Activated naive CD8-positive, alpha-beta T cell treated with anti-CD3 and anti-CD28 coated beads, Interleukin-2, amount 50 U/mL, for 24 hours (primary cell): ENCODE data around the gene CPSF4L.

Experiments
- ATAC-seq: fragments of 150-1000 bp; cut with Tn5 transposase; one replicate; pipeline ENCODE4 v1.10.0; 2021
- DNase-seq: peaks from one replicate; pipeline ENCODE4 v3.0.0; 2021
- H3K27ac Mint-ChIP-seq: one replicate; pipeline ENCODE4 v1.8.0; 2021; ENCODE audit warnings: mild to moderate bottlenecking, mixed read lengths
- H3K27me3 Mint-ChIP-seq: one replicate; pipeline ENCODE4 v1.8.0; 2021; ENCODE audit warnings: mixed read lengths
- H3K36me3 Mint-ChIP-seq: one replicate; pipeline ENCODE4 v1.8.0; 2021; ENCODE audit warnings: low read depth, mixed read lengths
- H3K4me1 Mint-ChIP-seq: one replicate; pipeline ENCODE4 v1.8.0; 2021; ENCODE audit warnings: mixed read lengths
- H3K4me3 Mint-ChIP-seq: one replicate; pipeline ENCODE4 v1.8.0; 2021; ENCODE audit warnings: mild to moderate bottlenecking, moderate library complexity, mixed read lengths
- H3K9me3 Mint-ChIP-seq: one replicate; pipeline ENCODE4 v1.8.0; 2021; ENCODE audit warnings: mixed read lengths

Gene CPSF4L

DNA sequence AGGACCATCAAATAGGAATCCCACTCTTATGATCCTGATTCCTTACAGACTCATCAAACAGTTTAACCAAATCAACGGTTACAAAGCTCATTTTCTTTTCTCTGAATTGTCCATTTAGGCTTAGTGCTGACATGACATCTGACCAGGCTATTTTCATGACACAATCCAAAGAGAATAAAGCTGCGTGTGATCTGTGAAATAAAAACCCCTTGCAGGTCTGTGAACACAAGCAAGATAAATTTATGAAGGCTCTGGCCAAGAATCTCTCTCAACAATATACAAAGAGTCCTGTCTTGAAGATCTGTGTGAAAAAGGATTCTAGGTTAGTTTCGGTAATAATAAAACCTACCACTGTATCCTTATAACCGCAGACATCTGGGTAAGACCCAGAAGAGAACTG is 46.8 kb downstream of the CPSF4L start:
- Mint-ChIP-seq H3K9me3 (no peaks in the 10 kb centered on the region), H3K36me3 (peaks cover 23% of the 10 kb centered on the region), H3K27me3 (no peaks in the 10 kb centered on the region), H3K4me3 (no peak overlapping the region), H3K4me1 (peaks cover 40% of the 10 kb centered on the region), H3K27ac (no peak overlapping the region)
- DNase-seq = no peak
- no peak for ATAC-seq

- Mint-ChIP-seq H3K4me3 (no peak overlapping the region), H3K27ac (no peak overlapping the region), H3K36me3 (peaks cover 25% of the 10 kb centered on the region), H3K9me3 (no peaks in the 10 kb centered on the region), H3K27me3 (no peaks in the 10 kb centered on the region), H3K4me1 (peaks cover 41% of the 10 kb centered on the region)
- DNase-seq (no peak), ATAC-seq (no peak)
These were observed 47.7 kb downstream of the CPSF4L start for GRCh38 chr17:73214008-73214407.

- Mint-ChIP-seq H3K4me1 (peaks cover 46% of the 10 kb centered on the region), H3K4me3 (peak overlapping the region; percentile 48), H3K9me3 (no peaks in the 10 kb centered on the region), H3K27me3 (no peaks in the 10 kb centered on the region), H3K27ac (peak overlapping the region; percentile 57), H3K36me3 (peaks cover 37% of the 10 kb centered on the region)
- peak; percentile 71 for DNase-seq
- ATAC-seq = peak; percentile 57
These were observed 49.9 kb downstream of the CPSF4L start for GRCh38 chr17:73211745-73212144.

DNA sequence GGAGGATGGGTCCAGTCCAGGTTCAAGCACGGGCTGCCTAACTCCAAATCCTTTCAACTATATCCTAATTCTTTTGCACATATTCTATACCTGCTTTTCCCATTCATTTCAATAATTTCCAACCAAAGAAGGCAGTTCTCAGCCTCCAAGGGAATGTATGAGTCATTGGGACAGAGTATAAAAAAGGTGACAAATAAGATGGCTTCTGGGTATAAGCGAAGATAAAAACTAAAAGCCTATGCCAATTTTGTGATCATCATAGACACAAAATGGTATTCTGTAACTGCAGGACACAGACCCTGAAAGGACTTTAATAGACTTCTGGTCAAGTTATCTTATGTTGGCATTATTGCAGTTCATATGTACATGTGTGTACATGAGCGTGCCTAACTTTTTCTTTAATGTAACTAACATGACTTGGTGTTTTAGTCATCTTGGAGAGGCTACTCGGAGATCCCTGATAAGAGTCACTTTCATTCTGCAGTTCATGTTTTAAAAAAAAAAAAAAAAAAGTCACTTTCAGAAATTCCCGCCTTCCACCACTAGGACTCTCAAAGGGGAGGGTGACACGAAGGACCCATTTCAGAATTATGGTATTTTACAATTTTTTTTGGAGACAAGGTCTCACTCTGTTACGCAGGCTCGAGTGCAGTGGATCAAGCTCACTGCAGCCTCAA is 51.5 kb downstream of the CPSF4L start:
- no peak overlapping the region for H3K27ac Mint-ChIP-seq
- peaks cover 39% of the 10 kb centered on the region for H3K4me1 Mint-ChIP-seq
- no peaks in the 10 kb centered on the region for H3K27me3 Mint-ChIP-seq
- no peaks in the 10 kb centered on the region for H3K9me3 Mint-ChIP-seq
- DNase-seq (no peak), ATAC-seq (no peak)
- H3K4me3 Mint-ChIP-seq = no peak overlapping the region
- H3K36me3 Mint-ChIP-seq = peaks cover 41% of the 10 kb centered on the region

DNA sequence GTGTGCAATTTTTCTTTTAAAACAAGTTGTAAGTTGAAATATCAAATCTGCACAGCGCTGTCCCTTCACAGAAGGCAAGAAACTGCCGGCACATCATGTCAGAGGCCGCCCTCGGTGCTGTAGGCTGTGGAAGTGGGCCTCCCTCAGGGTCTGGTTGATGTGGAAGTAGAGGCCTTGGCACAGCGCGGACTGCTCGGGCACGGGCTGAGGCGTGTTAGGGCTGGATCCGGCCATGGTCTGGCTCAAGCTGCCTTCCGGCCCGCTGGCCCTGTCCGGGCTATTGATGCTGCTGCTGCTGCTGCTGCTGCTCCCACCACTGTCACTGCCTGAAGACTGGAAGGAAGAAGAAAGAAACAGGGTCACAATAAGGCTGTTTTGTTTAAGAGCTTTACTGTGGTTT is 52.2 kb downstream of the CPSF4L start:
- Mint-ChIP-seq H3K4me3 (no peak overlapping the region), H3K4me1 (peaks cover 44% of the 10 kb centered on the region), H3K27me3 (no peaks in the 10 kb centered on the region), H3K27ac (no peak overlapping the region), H3K36me3 (peaks cover 46% of the 10 kb centered on the region), H3K9me3 (no peaks in the 10 kb centered on the region)
- ATAC-seq = no peak
- DNase-seq = no peak

DNA sequence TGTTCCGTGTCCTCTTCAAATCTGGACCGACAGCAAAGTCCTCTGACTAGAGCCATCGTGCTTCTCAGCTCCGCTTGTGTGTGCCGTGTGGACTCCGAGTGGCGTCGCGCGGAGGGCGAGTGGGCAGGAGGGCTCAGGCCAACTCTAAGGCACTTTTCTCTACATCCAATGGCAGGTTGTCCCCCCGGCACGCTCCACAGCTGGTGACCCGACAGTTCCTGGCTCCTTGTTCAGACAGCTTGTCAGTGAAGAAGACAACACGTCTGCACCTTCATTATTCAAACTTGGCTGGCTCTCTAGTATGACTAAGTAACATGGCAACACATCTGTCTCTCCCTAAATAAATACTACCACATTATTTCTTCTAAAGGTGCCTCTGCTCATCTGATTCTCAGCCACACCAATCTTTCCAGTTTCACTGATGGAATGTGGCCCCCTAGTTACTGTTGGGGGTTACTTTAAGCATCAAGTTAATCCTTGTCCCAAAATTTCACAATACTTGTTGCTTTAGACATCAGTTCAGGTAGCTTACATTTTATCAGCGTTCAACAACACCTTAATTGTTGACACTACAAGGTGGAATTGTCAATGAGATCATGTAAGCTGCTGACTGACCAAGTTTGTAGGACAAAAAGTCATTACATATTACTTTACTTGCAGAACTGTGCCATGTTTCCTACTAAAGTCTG is 53.4 kb downstream of the CPSF4L start:
- peaks cover 49% of the 10 kb centered on the region for H3K36me3 Mint-ChIP-seq
- no peak overlapping the region for H3K27ac Mint-ChIP-seq
- peaks cover 50% of the 10 kb centered on the region for H3K4me1 Mint-ChIP-seq

DNA sequence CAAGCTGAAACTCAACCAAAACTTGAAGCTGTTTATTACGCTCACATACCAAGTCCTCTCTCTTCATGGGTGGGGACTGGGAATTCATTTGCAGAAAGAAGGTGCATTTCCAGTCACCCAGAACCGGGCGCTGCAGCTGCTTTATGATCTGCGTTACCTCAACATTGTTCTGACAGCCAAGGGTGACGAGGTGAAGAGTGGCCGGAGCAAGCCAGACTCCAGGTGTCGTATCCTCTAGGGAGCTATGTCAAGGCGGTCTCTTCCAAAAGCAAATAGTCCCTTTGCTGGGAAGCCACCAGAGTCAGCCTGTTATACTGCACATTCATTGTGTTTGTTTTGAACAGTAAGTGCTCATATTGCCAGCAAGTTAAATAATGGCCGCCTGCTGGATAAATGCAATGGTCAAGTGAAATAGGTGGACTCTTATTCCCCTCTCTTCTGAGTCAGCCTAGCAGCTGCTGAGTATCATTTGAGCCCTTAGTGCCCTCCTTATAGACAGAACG is 56.2 kb downstream of the CPSF4L start:
- Mint-ChIP-seq H3K4me3 (no peak overlapping the region), H3K36me3 (peaks cover 65% of the 10 kb centered on the region), H3K27me3 (no peaks in the 10 kb centered on the region), H3K9me3 (no peaks in the 10 kb centered on the region), H3K4me1 (peaks cover 37% of the 10 kb centered on the region), H3K27ac (no peak overlapping the region)
- DNase-seq (no peak), ATAC-seq (no peak)

More for the DNA sequence above, 53.4 kb downstream of the CPSF4L start:
- H3K27me3 Mint-ChIP-seq = no peaks in the 10 kb centered on the region
- DNase-seq (no peak), ATAC-seq (no peak)
- no peaks in the 10 kb centered on the region for H3K9me3 Mint-ChIP-seq
- no peak overlapping the region for H3K4me3 Mint-ChIP-seq

DNA sequence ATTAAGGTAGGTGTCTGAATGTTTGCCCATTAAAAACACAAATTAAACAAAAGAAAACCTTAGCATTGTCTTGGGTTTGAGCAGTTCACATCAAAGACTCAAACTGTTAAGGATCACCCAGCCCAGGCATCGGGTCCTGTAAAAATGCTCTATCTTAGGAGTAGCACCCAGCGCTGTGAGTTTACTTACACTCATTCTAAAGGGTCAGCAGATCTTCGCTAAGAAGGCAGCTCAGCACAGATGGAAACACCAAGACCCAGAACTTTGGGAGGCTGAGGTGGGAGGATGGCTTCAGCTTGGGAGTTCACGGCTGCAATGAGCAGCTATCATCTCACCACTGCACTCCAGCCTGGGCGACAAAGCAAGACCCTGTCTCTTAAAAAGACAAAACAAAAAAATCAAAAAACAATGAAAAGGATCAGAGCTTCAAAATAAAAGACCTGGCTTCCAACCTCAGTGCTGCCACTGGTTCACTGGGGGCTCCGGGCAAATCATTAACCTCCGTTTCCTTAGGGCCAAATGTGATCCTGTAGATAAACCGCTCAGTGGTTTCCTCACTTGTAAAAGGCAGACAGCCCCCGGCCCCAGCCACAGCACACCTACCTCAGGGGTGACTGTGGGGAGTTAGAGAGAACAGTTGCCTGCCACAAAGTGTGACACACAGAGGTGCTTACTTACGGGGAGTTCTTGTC is 57.7 kb downstream of the CPSF4L start:
- Mint-ChIP-seq H3K9me3 (no peaks in the 10 kb centered on the region), H3K36me3 (peaks cover 76% of the 10 kb centered on the region), H3K27ac (peak overlapping the region; percentile 80), H3K4me3 (peak overlapping the region; percentile 7), H3K4me1 (peaks cover 29% of the 10 kb centered on the region), H3K27me3 (no peaks in the 10 kb centered on the region)
- ATAC-seq (peak; percentile 80), DNase-seq (peak; percentile 37)

GRCh38 chr17:73203135-73203787 is 58.4 kb downstream of the CPSF4L start:
- no peaks in the 10 kb centered on the region for H3K9me3 Mint-ChIP-seq
- no peak overlapping the region for H3K4me3 Mint-ChIP-seq
- DNase-seq (no peak), ATAC-seq (peak; percentile 57)
- H3K4me1 Mint-ChIP-seq = peaks cover 29% of the 10 kb centered on the region
- H3K27me3 Mint-ChIP-seq = no peaks in the 10 kb centered on the region
- peaks cover 75% of the 10 kb centered on the region for H3K36me3 Mint-ChIP-seq
- H3K27ac Mint-ChIP-seq = peak overlapping the region; percentile 80

- Mint-ChIP-seq H3K4me3 (no peak overlapping the region), H3K4me1 (peaks cover 25% of the 10 kb centered on the region), H3K36me3 (peaks cover 81% of the 10 kb centered on the region), H3K27me3 (no peaks in the 10 kb centered on the region), H3K27ac (no peak overlapping the region), H3K9me3 (no peaks in the 10 kb centered on the region)
- DNase-seq = no peak
- ATAC-seq = no peak
These were observed 60.2 kb downstream of the CPSF4L start for GRCh38 chr17:73201215-73202069.

- Mint-ChIP-seq H3K27ac (no peak overlapping the region), H3K4me3 (no peak overlapping the region)
These were observed 61.2 kb downstream of the CPSF4L start for GRCh38 chr17:73200476-73200875.

DNA sequence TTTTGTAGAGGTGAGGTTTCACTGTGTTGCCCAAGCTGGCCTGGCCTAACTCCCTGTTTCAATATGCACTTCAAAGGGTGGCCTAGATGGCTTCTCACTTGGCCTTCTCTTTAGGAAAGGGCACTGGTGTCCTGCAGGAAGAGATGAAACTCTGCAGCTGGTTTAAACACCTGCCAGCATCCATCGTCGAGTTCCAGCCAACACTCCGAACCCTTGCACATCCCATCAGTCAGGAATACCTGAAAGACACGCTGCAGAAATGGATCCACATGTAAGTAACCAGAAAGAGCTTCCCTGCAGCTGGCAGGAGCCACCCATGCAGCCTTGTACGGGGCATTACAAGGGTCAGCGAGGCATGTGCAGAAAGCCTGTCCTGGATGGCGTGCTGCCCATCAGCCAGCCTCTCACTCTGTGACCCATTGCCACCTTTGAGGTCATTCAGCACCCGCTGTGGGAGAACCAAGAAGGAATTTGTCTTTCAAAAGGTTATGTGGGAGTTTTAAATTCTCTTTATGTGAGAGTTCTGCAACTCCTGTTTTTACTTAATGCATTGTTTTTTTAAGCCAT is 61.8 kb downstream of the CPSF4L start:
- H3K27ac Mint-ChIP-seq = no peak overlapping the region

More at GRCh38 chr17:73200476-73200875, 61.2 kb downstream of the CPSF4L start:
- ATAC-seq = no peak
- peaks cover 25% of the 10 kb centered on the region for H3K4me1 Mint-ChIP-seq
- no peaks in the 10 kb centered on the region for H3K27me3 Mint-ChIP-seq
- no peaks in the 10 kb centered on the region for H3K9me3 Mint-ChIP-seq
- no peak for DNase-seq
- H3K36me3 Mint-ChIP-seq = peaks cover 72% of the 10 kb centered on the region

GRCh38 chr17:73198930-73199260 is 62.8 kb downstream of the CPSF4L start:
- peaks cover 24% of the 10 kb centered on the region for H3K4me1 Mint-ChIP-seq
- ATAC-seq = no peak
- no peak overlapping the region for H3K4me3 Mint-ChIP-seq
- no peak overlapping the region for H3K27ac Mint-ChIP-seq
- H3K36me3 Mint-ChIP-seq = peaks cover 61% of the 10 kb centered on the region
- no peaks in the 10 kb centered on the region for H3K9me3 Mint-ChIP-seq
- DNase-seq = no peak
- H3K27me3 Mint-ChIP-seq = no peaks in the 10 kb centered on the region

More for the DNA sequence above, 61.8 kb downstream of the CPSF4L start:
- DNase-seq = no peak
- H3K36me3 Mint-ChIP-seq = peaks cover 66% of the 10 kb centered on the region
- no peak for ATAC-seq
- H3K4me3 Mint-ChIP-seq = no peak overlapping the region
- peaks cover 25% of the 10 kb centered on the region for H3K4me1 Mint-ChIP-seq
- no peaks in the 10 kb centered on the region for H3K9me3 Mint-ChIP-seq
- no peaks in the 10 kb centered on the region for H3K27me3 Mint-ChIP-seq
